ENCODE measurements around the gene AP1S2. TPM values are rescaled to one million over a fixed set of nuclear protein-coding genes. Genes with fewer than 3 reads are reported as not detected.
"Not testable (repeated sequence)": the region's sequence is repeated elsewhere in the genome, so short reads cannot be mapped to it uniquely, and the experiment has no call there.

The AP1S2 gene
- total RNA-seq, 1 donor from 2014 or later: 46.0 TPM

GRCh38 chrX:15841853-15842516 is 12.6 kb downstream of the AP1S2 start:
- H3K4me3 ChIP-seq (ENCODE audit: low read depth, low read length): no peak overlapping the region
- TF ChIP-seq, protein P1, sequence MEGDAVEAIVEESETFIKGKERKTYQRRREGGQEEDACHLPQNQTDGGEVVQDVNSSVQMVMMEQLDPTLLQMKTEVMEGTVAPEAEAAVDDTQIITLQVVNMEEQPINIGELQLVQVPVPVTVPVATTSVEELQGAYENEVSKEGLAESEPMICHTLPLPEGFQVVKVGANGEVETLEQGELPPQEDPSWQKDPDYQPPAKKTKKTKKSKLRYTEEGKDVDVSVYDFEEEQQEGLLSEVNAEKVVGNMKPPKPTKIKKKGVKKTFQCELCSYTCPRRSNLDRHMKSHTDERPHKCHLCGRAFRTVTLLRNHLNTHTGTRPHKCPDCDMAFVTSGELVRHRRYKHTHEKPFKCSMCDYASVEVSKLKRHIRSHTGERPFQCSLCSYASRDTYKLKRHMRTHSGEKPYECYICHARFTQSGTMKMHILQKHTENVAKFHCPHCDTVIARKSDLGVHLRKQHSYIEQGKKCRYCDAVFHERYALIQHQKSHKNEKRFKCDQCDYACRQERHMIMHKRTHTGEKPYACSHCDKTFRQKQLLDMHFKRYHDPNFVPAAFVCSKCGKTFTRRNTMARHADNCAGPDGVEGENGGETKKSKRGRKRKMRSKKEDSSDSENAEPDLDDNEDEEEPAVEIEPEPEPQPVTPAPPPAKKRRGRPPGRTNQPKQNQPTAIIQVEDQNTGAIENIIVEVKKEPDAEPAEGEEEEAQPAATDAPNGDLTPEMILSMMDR (IDR thresholded peaks at IDR 0.05; ENCODE audit: insufficient read depth, low read length, poor library complexity, severe bottlenecking): no peak
- H3K36me3 ChIP-seq (ENCODE audit: control insufficient read depth, insufficient read depth, low read length): peaks cover 1% of the 10 kb centered on the region
- H3K27me3 ChIP-seq (ENCODE audit: control insufficient read depth, insufficient read depth, low read length): no peaks in the 10 kb centered on the region
- no peak for DNase-seq (ENCODE audit: low read depth)

- no peak for DNase-seq (ENCODE audit: low read depth)
- TF ChIP-seq, protein P1 (IDR thresholded peaks at IDR 0.05; ENCODE audit: insufficient read depth, low read length, poor library complexity, severe bottlenecking): no peak
- Histone ChIP-seq H3K4me3 (ENCODE audit: low read depth, low read length) (no peak overlapping the region), H3K27me3 (ENCODE audit: control insufficient read depth, insufficient read depth, low read length) (no peaks in the 10 kb centered on the region), H3K36me3 (ENCODE audit: control insufficient read depth, insufficient read depth, low read length) (no peaks in the 10 kb centered on the region)
Measured at GRCh38 chrX:15838017-15838416, 16.6 kb downstream of the AP1S2 start.

DNA sequence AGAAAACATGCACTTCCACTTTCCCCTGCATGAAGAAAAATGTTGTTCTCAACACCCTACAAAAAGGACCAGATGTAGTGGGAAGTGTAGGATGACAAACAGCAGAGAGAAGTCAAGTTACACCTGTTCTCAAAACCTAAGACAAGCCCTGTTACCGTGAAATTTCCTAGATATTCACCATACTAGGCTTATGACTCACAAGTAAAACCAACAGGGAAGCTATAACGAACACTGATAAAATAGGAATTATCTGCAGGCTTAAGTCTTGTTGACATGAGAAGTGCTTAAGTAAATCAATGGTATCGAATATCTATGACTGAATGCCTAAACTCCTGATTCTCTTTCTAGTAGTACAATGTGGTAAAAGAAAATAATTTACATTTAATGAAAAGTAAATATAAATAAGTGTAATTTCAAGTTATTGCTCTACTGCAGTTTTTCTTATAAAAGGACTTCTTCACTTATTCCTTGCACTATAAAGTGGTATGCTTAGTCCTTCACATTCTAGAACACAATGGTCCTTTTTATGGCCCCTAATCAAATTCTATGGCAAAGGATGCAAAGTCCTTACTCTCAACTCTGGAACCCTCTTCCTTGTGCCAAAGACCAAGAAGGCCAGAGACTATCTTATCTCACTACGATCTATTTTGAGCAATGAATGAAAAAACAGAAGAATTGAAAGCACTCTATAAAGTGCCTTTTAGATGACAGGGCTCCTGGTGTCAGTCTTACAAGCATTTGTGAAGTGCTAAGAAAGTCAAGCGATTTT is 19.6 kb downstream of the AP1S2 start:
- Histone ChIP-seq H3K27me3 (ENCODE audit: control insufficient read depth, insufficient read depth, low read length) (no peaks in the 10 kb centered on the region), H3K4me3 (ENCODE audit: low read depth, low read length) (no peak overlapping the region), H3K36me3 (ENCODE audit: control insufficient read depth, insufficient read depth, low read length) (no peaks in the 10 kb centered on the region)
- no peak for DNase-seq (ENCODE audit: low read depth)
- TF ChIP-seq, protein P1 (IDR thresholded peaks at IDR 0.05; ENCODE audit: insufficient read depth, low read length, poor library complexity, severe bottlenecking): no peak

- DNase-seq (ENCODE audit: low read depth): no peak
- Histone ChIP-seq H3K4me3 (ENCODE audit: low read depth, low read length) (no peak overlapping the region), H3K27me3 (ENCODE audit: control insufficient read depth, insufficient read depth, low read length) (no peaks in the 10 kb centered on the region), H3K36me3 (ENCODE audit: control insufficient read depth, insufficient read depth, low read length) (no peaks in the 10 kb centered on the region)
- TF ChIP-seq, protein P1 (IDR thresholded peaks at IDR 0.05; ENCODE audit: insufficient read depth, low read length, poor library complexity, severe bottlenecking): no peak
Measured at GRCh38 chrX:15834053-15834452, 20.6 kb downstream of the AP1S2 start.

GRCh38 chrX:15831347-15831746 is 23.3 kb downstream of the AP1S2 start:
- H3K27me3 ChIP-seq (ENCODE audit: control insufficient read depth, insufficient read depth, low read length); H3K36me3 ChIP-seq (ENCODE audit: control insufficient read depth, insufficient read depth, low read length); H3K4me3 ChIP-seq (ENCODE audit: low read depth, low read length); DNase-seq (ENCODE audit: low read depth): not testable (repeated sequence)

- no peak for DNase-seq (ENCODE audit: low read depth)
- no peak overlapping the region for H3K4me3 ChIP-seq (ENCODE audit: low read depth, low read length)
- TF ChIP-seq, protein P1 (IDR thresholded peaks at IDR 0.05; ENCODE audit: insufficient read depth, low read length, poor library complexity, severe bottlenecking): no peak
- H3K27me3 ChIP-seq (ENCODE audit: control insufficient read depth, insufficient read depth, low read length): no peaks in the 10 kb centered on the region
- no peaks in the 10 kb centered on the region for H3K36me3 ChIP-seq (ENCODE audit: control insufficient read depth, insufficient read depth, low read length)
Measured at GRCh38 chrX:15829217-15829616, 25.4 kb downstream of the AP1S2 start.
